ENCODE measurements around the gene F10.
A peak's percentile ranks its signal among the peaks of the same experiment; 100 is the strongest.

F10 gene

DNA sequence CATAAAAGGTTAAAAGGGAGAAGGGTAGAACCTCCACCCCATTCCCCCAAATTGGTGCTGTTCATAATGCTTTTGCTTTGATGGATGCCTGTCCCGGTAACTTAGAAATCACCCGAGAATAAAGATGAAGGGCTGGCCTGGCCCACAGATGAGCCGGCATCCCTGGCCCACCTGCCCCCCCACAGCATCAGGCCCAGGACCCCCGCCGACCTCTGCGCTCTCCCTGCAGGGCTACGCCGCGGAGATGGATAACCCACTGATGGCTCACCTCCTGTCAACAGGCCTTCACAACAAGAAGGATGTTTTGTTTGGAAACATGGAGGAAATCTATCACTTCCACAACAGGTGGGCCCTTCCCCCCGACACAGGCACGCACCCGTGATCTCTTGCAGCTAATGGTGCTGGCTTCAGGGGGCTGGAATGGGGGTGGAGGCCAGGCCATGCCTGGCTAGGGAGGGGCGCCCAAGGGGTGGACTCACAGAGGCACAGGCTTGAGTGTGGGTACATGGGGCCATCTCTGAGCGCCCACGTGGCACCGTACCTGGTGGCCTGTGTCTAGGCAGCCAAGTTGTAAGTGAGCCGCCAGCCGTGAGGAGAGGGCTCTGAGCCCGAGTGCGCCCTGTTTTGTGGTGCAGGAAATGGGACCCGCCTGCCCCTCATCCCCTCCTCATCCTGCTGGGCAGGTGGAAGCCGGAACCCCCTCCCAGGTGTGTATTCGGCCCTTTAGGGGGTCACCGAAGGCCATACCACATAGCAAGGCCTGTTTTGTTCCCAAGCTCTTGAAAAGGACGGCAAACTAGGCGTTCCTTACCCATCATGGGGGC, 40.2 kb upstream of the F10 start:
- no peak for DNase-seq (ENCODE audit: low read depth)
- no peak overlapping the region for H3K4me3 ChIP-seq (ENCODE audit: low read depth, low read length)
- TF ChIP-seq, protein P1, sequence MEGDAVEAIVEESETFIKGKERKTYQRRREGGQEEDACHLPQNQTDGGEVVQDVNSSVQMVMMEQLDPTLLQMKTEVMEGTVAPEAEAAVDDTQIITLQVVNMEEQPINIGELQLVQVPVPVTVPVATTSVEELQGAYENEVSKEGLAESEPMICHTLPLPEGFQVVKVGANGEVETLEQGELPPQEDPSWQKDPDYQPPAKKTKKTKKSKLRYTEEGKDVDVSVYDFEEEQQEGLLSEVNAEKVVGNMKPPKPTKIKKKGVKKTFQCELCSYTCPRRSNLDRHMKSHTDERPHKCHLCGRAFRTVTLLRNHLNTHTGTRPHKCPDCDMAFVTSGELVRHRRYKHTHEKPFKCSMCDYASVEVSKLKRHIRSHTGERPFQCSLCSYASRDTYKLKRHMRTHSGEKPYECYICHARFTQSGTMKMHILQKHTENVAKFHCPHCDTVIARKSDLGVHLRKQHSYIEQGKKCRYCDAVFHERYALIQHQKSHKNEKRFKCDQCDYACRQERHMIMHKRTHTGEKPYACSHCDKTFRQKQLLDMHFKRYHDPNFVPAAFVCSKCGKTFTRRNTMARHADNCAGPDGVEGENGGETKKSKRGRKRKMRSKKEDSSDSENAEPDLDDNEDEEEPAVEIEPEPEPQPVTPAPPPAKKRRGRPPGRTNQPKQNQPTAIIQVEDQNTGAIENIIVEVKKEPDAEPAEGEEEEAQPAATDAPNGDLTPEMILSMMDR (IDR thresholded peaks at IDR 0.05; ENCODE audit: control insufficient read depth, extremely low read depth, insufficient read depth): no peak

DNA sequence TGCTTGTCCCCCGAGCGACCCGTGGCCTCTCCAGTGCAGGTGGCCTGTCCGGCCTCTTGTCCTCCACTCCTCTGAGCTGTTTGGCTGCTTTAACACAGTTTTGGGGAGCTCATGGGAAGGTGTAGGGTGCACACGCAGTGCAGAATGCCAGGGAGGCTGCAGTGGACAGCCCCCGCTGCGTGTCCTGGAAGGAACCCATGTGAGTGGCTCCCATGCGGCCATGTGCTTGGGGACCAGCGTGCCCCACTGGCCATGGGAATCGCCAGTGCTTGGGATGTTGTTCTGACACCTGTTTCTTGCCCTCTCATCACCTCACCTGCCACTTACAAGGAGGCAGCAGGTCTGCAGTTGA, 39.6 kb upstream of the F10 start:
- TF ChIP-seq, protein P1 (IDR thresholded peaks at IDR 0.05; ENCODE audit: control insufficient read depth, extremely low read depth, insufficient read depth): no peak
- H3K4me3 ChIP-seq (ENCODE audit: low read depth, low read length): no peak overlapping the region
- no peak for DNase-seq (ENCODE audit: low read depth)

DNA sequence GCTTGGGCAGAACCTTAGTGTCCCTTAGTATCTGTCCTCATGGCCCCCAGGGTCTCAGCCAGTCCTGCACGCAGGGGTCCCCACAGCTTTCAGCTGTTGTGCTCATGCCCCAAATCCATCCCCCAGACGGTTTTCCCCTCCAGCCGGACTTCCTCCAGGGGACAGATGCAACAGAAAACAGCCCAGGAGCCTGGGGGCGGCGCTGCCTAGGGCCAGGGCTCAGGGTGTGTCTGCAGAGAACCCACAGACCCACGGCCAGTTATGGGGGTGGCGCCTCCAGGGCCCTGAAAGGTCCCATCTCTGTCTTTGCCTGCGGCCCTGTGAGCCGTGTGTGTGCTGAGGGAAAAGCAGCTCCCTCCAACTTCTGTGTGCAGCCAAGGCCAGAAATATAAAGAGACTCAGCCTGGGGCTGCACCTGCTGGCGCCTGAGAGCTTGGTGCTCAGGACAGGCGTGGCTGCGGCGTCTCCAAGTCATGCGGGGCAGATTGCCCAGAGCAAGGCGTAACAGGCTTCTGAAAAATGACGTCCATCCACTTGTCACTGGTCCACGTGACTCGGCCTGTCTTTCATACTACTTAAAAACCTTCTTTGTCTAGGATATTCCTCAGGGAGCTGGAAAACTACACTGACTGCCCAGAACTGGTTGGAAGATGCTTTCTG, 39.1 kb upstream of the F10 start:
- peak; percentile 93 for DNase-seq (ENCODE audit: low read depth)
- TF ChIP-seq, protein P1 (IDR thresholded peaks at IDR 0.05; ENCODE audit: control insufficient read depth, extremely low read depth, insufficient read depth): no peak
- no peak overlapping the region for H3K4me3 ChIP-seq (ENCODE audit: low read depth, low read length)

DNA sequence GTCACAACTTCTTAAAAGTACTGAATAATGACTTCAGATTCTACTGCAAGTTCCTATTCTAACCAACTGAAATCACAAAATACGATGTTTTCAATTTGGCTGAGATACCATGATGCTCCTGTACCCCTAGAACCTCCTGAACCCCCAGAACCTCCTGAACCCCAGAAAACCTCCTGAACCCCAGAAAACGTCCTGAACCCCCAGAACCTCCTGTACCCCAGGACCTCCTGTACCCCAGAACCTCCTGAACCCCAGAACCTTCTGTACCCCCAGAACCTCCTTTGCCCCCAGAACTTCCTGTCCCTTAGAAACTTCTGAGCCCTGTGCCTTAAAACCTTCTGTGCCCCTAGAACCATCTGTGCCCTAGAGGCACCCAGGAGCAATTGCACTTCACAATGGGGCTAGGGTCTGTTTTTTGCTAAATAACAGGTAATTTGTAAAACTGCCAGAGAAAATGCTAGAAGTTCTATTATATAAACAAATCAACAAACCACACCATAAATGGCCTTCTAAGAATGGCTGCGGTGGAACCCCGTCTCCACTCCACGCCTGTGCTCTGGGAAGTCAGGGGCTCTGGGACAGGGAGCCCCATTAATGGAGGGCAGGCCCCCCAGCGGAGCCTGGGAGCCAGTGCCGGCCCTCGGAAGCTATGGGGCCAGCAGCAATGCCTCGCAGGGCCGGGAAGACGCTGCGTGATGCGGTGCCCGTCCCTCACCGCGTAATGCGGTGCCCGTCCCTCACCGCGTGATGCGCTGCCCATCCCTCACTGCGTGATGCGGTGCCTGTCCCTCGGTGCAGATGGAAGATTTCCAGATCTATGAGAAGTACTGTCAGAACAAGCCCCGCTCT, 38.3 kb upstream of the F10 start:
- DNase-seq (ENCODE audit: low read depth): no peak
- TF ChIP-seq, protein P1 (IDR thresholded peaks at IDR 0.05; ENCODE audit: control insufficient read depth, extremely low read depth, insufficient read depth): no peak
- H3K4me3 ChIP-seq (ENCODE audit: low read depth, low read length): no peak overlapping the region

DNA sequence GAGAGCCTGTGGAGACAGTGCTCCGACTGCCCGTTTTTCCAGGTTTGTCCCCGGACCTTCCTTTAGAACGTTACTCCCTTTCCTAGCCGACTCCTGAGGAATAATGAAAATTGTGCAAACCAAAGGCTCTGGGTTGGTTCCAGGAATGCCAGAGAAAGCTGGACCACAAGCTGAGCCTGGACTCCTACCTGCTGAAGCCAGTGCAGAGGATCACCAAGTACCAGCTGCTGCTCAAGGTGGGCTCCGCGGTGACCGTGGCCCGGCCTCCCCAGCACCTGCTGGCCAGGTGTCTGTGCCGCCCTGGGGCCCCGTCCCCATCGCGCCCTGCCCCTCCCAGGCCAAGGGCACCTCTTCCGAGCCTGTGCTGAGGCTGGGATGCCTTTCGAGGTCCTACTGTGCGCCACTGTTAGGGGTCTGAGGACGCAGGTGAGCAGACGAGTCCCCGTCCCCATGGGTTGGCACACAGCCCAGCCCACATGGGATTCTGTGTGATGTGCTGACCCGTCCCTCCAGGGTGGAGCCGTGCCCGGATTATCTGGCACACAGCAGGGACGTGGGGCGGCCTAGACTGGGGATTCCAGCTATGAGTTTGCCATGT, 37.6 kb upstream of the F10 start:
- H3K4me3 ChIP-seq (ENCODE audit: low read depth, low read length): no peak overlapping the region
- no peak for DNase-seq (ENCODE audit: low read depth)
- TF ChIP-seq, protein P1 (IDR thresholded peaks at IDR 0.05; ENCODE audit: control insufficient read depth, extremely low read depth, insufficient read depth): no peak

DNA sequence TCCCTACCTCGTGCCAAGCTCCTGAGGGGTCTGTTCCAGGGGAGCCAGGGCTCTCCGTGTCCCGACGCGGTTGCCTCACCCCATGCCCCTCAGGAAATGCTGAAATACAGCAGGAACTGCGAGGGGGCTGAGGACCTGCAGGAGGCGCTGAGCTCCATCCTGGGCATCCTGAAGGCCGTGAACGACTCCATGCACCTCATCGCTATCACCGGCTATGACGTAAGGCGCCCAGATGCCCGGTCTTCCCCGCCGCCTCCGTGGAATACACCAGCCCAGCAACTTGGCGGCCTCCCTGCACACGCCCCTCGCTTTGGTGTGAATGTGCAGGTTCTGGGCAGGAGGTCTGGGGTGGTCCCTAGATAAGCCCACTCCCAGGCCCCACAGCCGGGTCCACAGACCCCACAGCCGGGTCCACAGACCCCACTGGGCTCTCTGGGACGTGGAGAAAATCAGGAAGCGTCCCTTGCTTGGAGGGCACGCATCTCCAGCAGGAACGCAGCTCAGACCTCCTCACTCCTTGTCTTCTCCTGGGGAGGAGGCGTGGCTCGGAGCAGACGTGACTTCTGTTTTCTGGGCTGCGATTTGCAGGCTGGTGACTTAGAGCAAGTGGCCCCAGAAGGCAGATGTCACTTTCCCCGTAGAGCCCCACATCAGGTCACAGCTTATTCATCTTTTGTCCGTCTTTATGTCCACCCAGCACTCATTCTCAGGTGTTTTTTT, 36.4 kb upstream of the F10 start:
- H3K4me3 ChIP-seq (ENCODE audit: low read depth, low read length): no peak overlapping the region
- DNase-seq (ENCODE audit: low read depth): no peak
- TF ChIP-seq, protein P1 (IDR thresholded peaks at IDR 0.05; ENCODE audit: control insufficient read depth, extremely low read depth, insufficient read depth): no peak

Measured in LNCaP clone FGC (cell line).